HG03196 (cell line): ENCODE data around the gene SLF1.
"Not testable (repeated sequence)": the region's sequence is repeated elsewhere in the genome, so short reads cannot be mapped to it uniquely, and the experiment has no call there.

Source experiments
- ATAC-seq: cut with Tn5 transposase; IDR thresholded peaks from one replicate; pipeline ENCODE4 v1.9.1; 2021; ENCODE audit not compliant: unreplicated experiment

Gene SLF1

GRCh38 chr5:94618493-94619328, at the start of gene SLF1, which contains the start of gene KIAA0825:
Gene SLF1, plus strand, starts transcription at chr5:94618669. Its CDS starts 10,142 bp downstream, at chr5:94628811.
Gene KIAA0825, minus strand, starts transcription at chr5:94618604. Its CDS starts 81,478 bp downstream, at chr5:94537126.
- ATAC-seq: peak; percentile 98

GRCh38 chr5:94571415-94571814, 47.1 kb upstream of the SLF1 start:
- ATAC-seq: no peak

- ATAC-seq: not testable (repeated sequence)
These were observed 45.1 kb upstream of the SLF1 start for GRCh38 chr5:94573349-94573748.

- ATAC-seq: no peak
These were observed 43.3 kb upstream of the SLF1 start for GRCh38 chr5:94575196-94575595.

GRCh38 chr5:94577466-94578245, 40.8 kb upstream of the SLF1 start:
- peak; percentile 75 for ATAC-seq

- ATAC-seq: no peak
These were observed 23.1 kb upstream of the SLF1 start for GRCh38 chr5:94595281-94595840.

- ATAC-seq: no peak
These were observed 4.9 kb upstream of the SLF1 start for GRCh38 chr5:94613583-94613982.

GRCh38 chr5:94614156-94614805, 4.2 kb upstream of the SLF1 start:
- no peak for ATAC-seq

GRCh38 chr5:94615862-94616261, 2.6 kb upstream of the SLF1 start:
- ATAC-seq: no peak

GRCh38 chr5:94618029-94618492, 408 bp upstream of the SLF1 start:
- peak; percentile 32 for ATAC-seq

- ATAC-seq: no peak
These were observed 1.8 kb downstream of the SLF1 start for GRCh38 chr5:94620256-94620655.

GRCh38 chr5:94621763-94622162, 3.3 kb downstream of the SLF1 start:
- no peak for ATAC-seq

- ATAC-seq: no peak
These were observed 4.5 kb downstream of the SLF1 start for GRCh38 chr5:94623011-94623410.

GRCh38 chr5:94623877-94624276, 5.4 kb downstream of the SLF1 start:
- ATAC-seq: no peak

GRCh38 chr5:94627191-94627590, 8.7 kb downstream of the SLF1 start:
- no peak for ATAC-seq

- ATAC-seq: peak; percentile 99
These were observed 13.6 kb downstream of the SLF1 start for GRCh38 chr5:94632024-94632423.

- ATAC-seq: no peak
These were observed 21.7 kb downstream of the SLF1 start for GRCh38 chr5:94640176-94640575.

- no peak for ATAC-seq
These were observed 26.6 kb downstream of the SLF1 start for GRCh38 chr5:94645053-94645452.

GRCh38 chr5:94646758-94647157, 28.3 kb downstream of the SLF1 start:
- no peak for ATAC-seq

- ATAC-seq: no peak
These were observed 31.4 kb downstream of the SLF1 start for GRCh38 chr5:94649874-94650273.

- no peak for ATAC-seq
These were observed 39.8 kb downstream of the SLF1 start for GRCh38 chr5:94658272-94658671.
